ENCODE data around the gene GAB2.

- no peak for TF ChIP-seq CTCF (conservative IDR thresholded peaks at IDR 0.05; ENCODE audit: low read length)
- TF ChIP-seq EZH2phosphoT487 (IDR thresholded peaks at IDR 0.05; ENCODE audit: borderline replicate concordance, low read depth, low read length), result no peak
Observed at GRCh38 chr11:78259777-78260487, 157.7 kb downstream of the GAB2 start.
